ES-I3 (cell line): Measurements from ENCODE around the gene FAM240A.
"Not testable (repeated sequence)": the region's sequence is repeated elsewhere in the genome, so short reads cannot be mapped to it uniquely, and the experiment has no call there.

Source experiments
- H3K36me3 ChIP-seq: 2 replicates; pipeline ENCODE4 v1.6.1; 2013; ENCODE audit warnings: mild to moderate bottlenecking, low read length, control low read depth, moderate library complexity; ENCODE audit not compliant: insufficient read depth
- H3K4me1 ChIP-seq: 2 replicates; pipeline ENCODE4 v1.6.1; 2013; ENCODE audit warnings: mild to moderate bottlenecking, control low read depth, low read length; ENCODE audit not compliant: insufficient read depth
- H3K9ac ChIP-seq: 2 replicates; pipeline ENCODE4 v1.6.1; 2013; ENCODE audit warnings: low read depth, mild to moderate bottlenecking, low read length, moderate library complexity
- H3K9me3 ChIP-seq: 2 replicates; pipeline ENCODE4 v1.6.1; 2013; ENCODE audit warnings: mild to moderate bottlenecking, low read length, moderate library complexity; ENCODE audit not compliant: control insufficient read depth, insufficient read depth

FAM240A gene

DNA sequence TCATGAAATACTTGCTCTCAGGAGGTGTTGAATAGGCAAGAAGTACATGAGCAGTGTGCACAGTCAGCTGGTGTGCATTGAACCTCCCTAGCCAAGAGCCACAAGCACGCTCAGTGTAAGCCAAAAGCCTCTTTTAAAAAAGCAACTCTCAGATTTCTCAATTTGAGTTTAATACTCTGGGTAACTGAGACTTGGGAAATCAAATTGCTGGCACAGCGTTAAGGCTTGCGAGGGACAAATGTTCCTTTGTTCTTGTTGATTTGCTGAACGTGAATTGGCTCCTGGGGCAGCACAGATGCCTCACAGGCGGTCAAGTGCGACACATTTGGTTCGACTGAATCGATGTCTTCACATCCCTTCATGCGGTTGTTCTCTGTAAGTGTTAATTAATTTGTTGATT is at the start of gene FAM240A:
Gene FAM240A (plus strand): TSS at position 202 of the 400 bp plus-strand sequence. CDS start 159 bp downstream, at position 361.
- Histone ChIP-seq H3K9me3 (no peaks in the 10 kb centered on the region), H3K36me3 (no peaks in the 10 kb centered on the region), H3K9ac (no peak within 1 kb of the TSS), H3K4me1 (peaks cover 20% of the 10 kb centered on the region; the same call in 1 of the 2 replicates)

DNA sequence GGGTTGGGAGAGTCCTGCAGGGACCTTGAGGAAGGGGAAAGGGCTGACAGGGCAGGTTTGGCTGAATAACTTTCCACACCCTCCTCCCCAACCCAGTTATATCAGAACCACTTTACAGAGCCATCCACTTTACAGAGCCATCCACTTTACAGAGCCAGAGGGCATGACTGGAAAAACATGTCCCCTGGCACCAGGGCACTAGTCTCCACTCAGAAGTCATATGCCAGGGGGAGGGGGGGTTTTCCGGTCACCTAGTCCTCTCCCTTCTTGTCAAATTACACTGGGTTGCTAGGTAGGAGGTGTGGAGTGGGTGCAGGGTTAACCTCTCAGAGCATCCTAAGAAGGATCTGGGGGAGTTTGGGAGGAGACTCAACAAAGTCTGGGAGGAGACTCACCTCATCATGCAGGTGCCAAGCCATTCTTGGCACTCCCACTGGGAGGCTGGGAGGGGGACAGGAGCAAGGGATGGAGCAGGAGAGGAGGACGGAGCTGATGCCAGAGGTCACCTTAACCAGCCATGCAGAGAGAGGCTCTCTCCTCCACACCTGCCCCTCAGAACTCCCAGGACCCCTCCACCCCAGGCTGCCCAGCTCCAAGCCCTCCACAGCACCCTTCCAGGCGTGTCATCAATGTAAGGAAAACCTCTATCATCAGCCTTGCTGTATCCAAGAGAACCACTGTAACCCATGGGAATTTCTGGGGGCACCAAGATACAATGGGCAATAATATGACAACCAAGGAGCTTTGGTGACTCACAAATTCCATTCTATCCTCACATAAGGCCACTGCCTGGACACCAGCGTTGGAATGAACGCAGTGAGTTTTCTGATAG is 47.9 kb upstream of the FAM240A start:
- peaks cover 32% of the 10 kb centered on the region for H3K4me1 ChIP-seq
- no peaks in the 10 kb centered on the region for H3K36me3 ChIP-seq
- no peaks in the 10 kb centered on the region; the same call in 1 of the 2 replicates for H3K9me3 ChIP-seq
- no peak overlapping the region for H3K9ac ChIP-seq

GRCh38 chr3:46565077-46565476 is 47.2 kb upstream of the FAM240A start:
- H3K4me1 ChIP-seq = peaks cover 32% of the 10 kb centered on the region
- H3K9me3 ChIP-seq = no peaks in the 10 kb centered on the region; the same call in 1 of the 2 replicates
- H3K9ac ChIP-seq = peak overlapping the region; percentile 54
- H3K36me3 ChIP-seq = no peaks in the 10 kb centered on the region

DNA sequence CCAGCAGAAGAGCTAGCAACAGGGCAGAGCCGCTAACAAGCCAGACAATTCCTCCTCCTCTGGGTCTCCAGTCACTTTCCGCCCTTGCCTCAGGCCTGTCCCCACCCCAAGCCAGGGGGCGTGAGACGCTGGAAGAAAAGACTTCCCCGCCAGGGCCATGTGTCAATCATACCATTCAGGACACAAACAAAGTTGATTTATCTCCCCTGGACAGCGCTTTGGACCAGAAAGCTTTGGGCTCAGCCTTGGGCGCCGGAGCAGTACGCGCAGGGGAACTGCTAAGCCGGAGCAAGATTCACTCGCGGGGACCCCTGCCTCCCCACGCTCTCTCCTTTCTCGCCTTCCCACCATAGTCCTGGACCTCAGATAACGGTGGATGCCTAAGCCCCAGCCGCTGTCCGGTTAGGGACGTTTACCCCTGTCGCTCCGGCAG is 46.7 kb upstream of the FAM240A start:
- Histone ChIP-seq H3K9me3 (no peaks in the 10 kb centered on the region; the same call in 1 of the 2 replicates), H3K4me1 (peaks cover 29% of the 10 kb centered on the region), H3K36me3 (no peaks in the 10 kb centered on the region), H3K9ac (peak overlapping the region; percentile 54)

DNA sequence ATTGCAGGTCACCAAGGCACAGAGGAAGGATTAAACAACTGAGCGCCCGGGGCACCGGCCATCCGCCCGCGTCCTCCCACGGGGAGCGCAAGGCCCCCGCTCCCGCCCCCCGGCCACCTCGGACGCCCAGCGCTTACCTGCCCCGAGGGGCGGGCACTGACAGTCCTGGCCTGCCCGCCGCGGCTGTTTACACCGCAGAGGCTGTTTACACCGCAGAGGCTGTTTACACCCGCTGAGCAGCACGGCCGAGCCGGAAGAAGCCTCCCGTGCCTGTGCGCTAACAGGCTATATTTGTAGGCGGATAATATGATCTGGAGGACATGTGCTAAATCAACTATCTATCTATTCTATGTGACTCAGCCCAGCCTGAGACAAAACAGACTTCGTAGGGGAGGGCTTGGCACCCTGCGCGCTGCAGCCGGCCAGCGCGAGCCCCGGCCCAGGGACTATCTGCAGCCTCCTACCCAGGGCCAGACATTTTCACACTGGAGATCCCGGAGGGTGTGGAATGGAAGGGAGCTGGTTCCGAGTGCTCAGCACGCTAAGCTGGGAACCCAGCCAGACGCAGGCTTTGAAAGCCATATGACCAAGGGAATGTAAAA is 46.2 kb upstream of the FAM240A start, which contains the start of gene LRRC2:
Gene LRRC2 (minus strand): TSS at position 263 of the 602 bp plus-strand sequence. CDS start 14,711 bp downstream, outside the sequence.
- H3K36me3 ChIP-seq = no peaks in the 10 kb centered on the region
- peaks cover 24% of the 10 kb centered on the region for H3K4me1 ChIP-seq
- peak within 1 kb of the TSS; percentile 54 for H3K9ac ChIP-seq
- H3K9me3 ChIP-seq = no peaks in the 10 kb centered on the region; the same call in 1 of the 2 replicates

DNA sequence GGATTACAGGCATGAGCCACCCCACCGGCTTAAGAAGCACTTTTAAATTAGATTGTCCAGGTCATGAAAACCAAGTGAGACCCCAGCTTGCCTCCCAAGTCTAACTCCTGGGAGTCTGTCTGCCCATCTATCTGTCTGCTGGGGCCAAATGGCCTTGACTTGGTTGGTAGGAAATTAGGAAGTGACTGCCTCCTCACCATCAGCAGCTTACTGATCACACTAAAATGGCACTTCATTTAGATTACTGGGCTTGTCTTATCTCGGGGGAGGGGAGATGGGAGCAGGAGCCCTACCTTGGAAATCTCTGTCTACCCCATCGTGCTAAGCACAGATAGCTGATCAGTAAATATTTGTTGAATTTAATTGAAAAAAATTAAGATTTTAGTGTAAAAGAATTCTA is 40.6 kb upstream of the FAM240A start:
- Histone ChIP-seq H3K9ac (no peak overlapping the region), H3K36me3 (no peaks in the 10 kb centered on the region), H3K4me1 (peaks cover 32% of the 10 kb centered on the region), H3K9me3 (no peaks in the 10 kb centered on the region)

GRCh38 chr3:46573701-46574100 is 38.6 kb upstream of the FAM240A start:
- H3K9me3 ChIP-seq = no peaks in the 10 kb centered on the region
- no peaks in the 10 kb centered on the region; the same call in 1 of the 2 replicates for H3K36me3 ChIP-seq
- H3K9ac ChIP-seq = peak overlapping the region; percentile 31
- H3K4me1 ChIP-seq = peaks cover 32% of the 10 kb centered on the region

DNA sequence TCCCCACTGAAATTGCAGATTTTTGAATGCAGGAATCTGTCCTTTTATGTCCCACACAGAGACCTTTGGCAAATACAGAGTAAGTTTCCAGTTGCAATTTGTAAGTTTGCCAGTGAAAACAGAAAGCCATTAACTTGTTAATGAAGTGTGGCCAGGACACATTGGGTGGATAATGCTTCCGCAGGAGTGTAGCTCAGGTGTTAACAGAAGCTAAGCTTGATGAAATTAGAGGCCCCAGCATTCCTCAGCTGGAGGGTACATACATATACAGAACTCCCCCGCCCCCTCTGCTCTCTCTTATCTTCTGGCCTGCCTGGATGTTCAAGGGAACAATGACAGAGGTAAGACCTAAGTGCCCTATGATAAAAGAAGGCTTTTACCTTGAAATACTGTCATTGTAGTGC is 38.1 kb upstream of the FAM240A start:
- Histone ChIP-seq H3K4me1 (peaks cover 32% of the 10 kb centered on the region), H3K9me3 (no peaks in the 10 kb centered on the region), H3K36me3 (peaks cover 5% of the 10 kb centered on the region; the same call in 1 of the 2 replicates), H3K9ac (peak overlapping the region; percentile 31)

DNA sequence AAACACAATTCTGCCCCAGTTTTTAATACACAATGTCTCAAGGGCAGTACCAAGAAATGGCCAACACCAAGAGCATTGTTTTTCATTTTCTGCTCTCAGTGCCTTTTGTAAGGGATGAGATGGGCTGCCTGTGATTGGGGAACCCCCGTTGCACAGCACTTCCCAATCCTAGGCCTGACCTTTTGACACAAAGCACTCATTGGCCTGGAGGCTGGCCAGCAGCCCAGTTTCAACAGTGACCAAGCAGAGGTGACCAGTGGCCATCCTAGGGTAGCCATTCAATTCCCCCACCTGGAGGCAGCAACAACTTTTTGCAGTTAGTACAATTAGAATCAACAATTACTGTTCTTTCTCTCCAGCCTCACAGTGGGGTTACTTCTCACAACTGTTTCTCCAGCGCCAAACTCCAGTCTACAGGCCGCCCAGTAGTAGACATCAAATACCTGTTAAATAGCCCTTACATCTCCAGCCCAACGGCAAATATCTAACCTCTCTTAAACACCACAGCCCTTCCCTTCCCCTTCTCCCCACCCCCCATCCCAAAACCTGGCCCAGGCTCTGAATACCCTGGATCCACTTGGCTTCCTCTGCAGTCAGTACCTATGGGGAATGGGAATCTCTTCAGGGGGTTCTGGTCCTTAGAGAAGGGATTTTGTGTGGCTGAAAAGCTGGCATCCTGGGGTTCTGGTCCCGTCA is 37.3 kb upstream of the FAM240A start:
- H3K4me1 ChIP-seq = peaks cover 32% of the 10 kb centered on the region
- H3K36me3 ChIP-seq = peaks cover 13% of the 10 kb centered on the region; the same call in 1 of the 2 replicates
- H3K9ac ChIP-seq = peak overlapping the region; percentile 21
- no peaks in the 10 kb centered on the region for H3K9me3 ChIP-seq

- Histone ChIP-seq H3K4me1 (peaks cover 32% of the 10 kb centered on the region), H3K9me3 (no peaks in the 10 kb centered on the region), H3K9ac (peak overlapping the region; percentile 32), H3K36me3 (peaks cover 18% of the 10 kb centered on the region; the same call in 1 of the 2 replicates)
Measured at GRCh38 chr3:46575577-46576222, 36.6 kb upstream of the FAM240A start.

- peak overlapping the region; percentile 32 for H3K9ac ChIP-seq
- H3K9me3 ChIP-seq = no peaks in the 10 kb centered on the region
- H3K36me3 ChIP-seq = peaks cover 18% of the 10 kb centered on the region; the same call in 1 of the 2 replicates
- peaks cover 32% of the 10 kb centered on the region for H3K4me1 ChIP-seq
Measured at GRCh38 chr3:46576386-46576785, 35.9 kb upstream of the FAM240A start.

- no peaks in the 10 kb centered on the region for H3K9me3 ChIP-seq
- peaks cover 29% of the 10 kb centered on the region for H3K4me1 ChIP-seq
- peak overlapping the region; percentile 32 for H3K9ac ChIP-seq
- H3K36me3 ChIP-seq = peaks cover 18% of the 10 kb centered on the region; the same call in 1 of the 2 replicates
Measured at GRCh38 chr3:46576879-46577278, 35.4 kb upstream of the FAM240A start.

DNA sequence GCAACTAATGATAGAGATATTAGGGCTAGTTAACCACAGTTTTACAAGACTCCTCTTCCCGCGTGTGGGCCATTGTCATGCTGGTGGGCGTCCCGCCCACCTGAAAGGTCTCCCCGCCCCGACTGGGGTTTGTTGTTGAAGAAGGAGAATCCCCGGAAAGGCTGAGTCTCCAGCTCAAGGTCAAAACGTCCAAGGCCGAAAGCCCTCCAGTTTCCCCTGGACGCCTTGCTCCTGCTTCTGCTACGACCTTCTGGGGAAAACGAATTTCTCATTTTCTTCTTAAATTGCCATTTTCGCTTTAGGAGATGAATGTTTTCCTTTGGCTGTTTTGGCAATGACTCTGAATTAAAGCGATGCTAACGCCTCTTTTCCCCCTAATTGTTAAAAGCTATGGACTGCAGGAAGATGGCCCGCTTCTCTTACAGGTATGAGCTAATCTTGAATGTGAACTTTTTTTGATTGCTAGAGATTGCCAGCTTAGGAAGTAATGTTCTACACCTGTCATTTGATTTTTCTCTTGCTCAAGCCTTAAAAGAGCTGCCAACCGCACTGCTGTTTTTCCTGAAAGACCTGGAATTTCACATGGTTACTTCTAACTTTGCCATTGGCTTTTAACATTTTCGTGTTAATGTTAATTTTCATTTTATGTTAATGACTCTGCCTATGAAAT is 34.6 kb upstream of the FAM240A start:
- H3K9me3 ChIP-seq = not testable (repeated sequence)
- peaks cover 28% of the 10 kb centered on the region for H3K4me1 ChIP-seq
- peaks cover 24% of the 10 kb centered on the region for H3K36me3 ChIP-seq
- peak overlapping the region; percentile 76 for H3K9ac ChIP-seq
